HG02798 (cell line): ENCODE measurements around the gene CALHM3.

Experiments
- ATAC-seq: cut with Tn5 transposase; IDR thresholded peaks from one replicate; pipeline ENCODE4 v1.9.1; 2021; ENCODE audit warnings: mild to moderate bottlenecking; ENCODE audit not compliant: unreplicated experiment, poor library complexity

CALHM3 gene

GRCh38 chr10:103476046-103476768, 2.8 kb downstream of the CALHM3 start:
- no peak for ATAC-seq

DNA sequence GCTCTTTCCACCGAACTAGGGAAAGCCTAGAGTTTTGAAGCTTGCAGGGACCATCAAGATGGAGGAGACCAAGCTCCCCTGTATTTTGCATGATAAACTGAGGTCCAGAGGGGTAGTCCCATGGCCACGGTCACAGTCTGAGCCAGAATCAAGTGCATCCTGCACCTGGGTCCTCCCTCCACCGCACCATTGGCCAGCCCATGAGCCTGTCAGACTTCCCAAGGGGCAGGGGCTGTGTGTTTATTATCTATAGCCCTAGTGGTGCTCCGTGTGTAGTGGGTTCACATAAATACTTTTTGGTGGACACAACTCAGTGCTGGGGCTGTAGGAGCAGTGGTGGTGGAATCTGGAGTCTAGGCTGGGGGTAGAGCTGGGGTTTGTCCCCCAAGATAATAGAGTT, 3.6 kb downstream of the CALHM3 start:
- no peak for ATAC-seq

GRCh38 chr10:103474077-103474476, 5.0 kb downstream of the CALHM3 start:
- no peak for ATAC-seq

DNA sequence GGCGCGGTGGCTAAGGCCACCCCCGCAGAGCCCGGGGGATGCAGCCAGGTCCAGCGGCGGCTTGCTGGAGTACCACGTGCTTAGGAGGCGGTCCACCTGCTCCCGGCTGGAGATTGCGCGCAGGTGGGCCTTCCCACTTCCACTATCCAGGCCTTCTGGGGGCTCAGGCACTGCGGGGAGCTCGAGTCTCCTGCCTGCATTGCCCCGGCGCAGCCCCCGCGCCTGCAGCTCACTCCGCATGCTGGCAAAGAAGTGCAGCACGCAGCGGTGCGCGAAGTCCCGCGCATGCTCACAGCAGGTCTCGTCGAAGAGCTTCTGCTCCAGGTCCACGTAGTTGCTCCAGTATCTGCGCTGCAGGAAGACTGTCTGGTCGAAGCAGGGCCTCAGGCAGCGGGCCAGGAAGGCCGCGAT, 5.8 kb downstream of the CALHM3 start:
- ATAC-seq: no peak

DNA sequence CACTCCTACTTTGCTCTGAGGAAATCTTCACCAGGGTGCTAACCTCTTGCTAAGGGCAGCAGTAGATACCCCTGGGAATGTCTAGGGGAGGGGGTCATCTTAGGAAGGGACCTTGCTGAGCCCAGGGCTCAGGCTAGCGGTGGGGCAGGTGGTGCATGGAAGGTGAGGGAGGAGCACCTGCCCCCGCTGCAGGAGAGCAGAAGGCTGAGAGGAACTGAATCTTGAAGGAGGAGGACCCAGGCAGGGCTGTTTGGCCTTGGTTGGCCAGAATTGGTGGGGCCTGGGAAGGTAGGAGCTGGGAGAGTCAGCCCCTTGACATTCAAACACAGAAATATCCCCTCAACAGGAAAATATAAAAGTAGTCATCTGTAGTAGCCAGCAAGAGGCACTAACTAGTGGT, 7.0 kb downstream of the CALHM3 start:
- peak; percentile 28 for ATAC-seq

DNA sequence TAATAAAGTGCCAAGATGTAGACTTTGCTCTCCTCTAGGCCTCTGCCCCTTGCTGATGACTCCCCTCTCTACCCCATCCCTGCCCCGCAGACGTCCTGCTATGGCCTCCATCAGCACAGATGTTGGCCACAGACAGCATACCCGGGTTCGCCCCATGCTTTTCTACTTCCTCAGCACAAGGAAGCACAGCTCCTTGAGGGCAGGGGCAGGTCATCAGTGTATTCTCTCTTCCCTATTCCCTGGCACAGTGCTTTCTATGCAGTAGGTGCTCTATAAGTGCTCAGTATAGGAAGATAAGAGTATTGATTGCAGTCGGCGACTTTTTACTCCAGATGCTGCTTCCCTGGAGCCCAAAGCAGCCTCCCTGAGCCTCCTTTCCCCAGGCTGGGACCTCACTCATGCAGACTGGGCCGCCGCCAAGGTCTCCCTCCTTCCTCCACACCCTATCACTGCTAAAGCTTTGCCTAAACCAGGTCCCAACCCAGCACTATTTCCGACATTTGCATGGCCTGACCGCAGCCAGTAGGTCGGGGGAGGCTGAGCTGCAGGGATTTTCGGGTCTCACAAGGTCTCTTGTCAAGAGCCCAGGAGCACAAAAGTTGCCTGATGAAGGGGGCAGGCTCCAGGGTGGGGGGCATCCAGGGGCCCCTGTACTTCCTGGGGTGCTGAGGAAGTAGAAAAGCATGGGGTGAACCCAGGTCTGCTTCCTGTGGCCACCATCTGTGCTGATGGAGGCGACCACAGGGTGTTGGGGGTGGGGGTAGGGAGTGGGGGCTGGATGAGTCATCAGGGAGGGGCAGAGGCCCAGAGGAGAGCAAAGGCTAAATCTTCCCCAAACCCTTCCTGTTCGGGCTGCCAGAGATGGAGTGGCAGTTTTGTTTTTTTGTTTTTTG, 8.0 kb downstream of the CALHM3 start:
- peak; percentile 78 for ATAC-seq

DNA sequence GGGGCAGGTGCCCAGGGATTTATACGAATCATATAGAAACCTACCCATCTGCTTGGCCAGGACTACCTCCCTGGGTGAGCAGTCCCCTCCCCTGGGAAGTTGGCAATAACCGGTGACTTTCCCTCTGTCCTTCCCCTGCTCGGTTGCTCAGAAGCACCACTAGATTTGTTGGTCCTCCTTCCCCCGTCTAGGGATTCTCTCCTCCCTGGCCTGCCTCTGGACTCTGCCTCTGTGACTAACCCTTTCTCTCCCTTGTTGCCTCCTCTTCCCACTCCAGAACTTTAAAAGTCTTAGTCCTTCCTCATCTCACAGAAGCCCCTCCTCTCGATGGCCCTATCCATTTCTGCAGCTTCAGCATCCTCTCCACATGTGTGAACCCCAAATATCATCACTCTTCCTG, 9.8 kb downstream of the CALHM3 start:
- no peak for ATAC-seq

- peak; percentile 30 for ATAC-seq
Measured at GRCh38 chr10:103467406-103467805, 11.6 kb downstream of the CALHM3 start.

DNA sequence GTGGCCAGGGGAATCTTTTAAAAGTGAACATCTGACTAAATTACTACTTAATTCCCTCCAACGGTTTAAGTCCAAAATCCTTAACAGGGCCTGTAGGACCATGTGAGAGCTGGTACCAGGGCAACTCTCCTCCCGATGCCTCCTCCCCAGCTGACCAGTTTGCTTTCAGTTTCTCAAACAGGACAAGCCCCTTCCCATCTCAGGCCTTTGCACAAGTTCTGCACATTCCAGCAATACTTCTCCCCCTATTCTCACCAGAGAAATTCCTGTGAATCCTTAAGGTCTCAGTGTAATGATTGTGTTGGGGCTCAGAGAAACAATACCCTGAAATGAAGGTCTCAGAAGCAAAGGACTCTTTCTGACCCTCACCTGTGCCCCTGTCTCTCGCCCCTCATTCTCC, 12.3 kb downstream of the CALHM3 start:
- no peak for ATAC-seq

GRCh38 chr10:103465411-103466179, 13.4 kb downstream of the CALHM3 start:
- no peak for ATAC-seq

GRCh38 chr10:103463499-103463898, 15.5 kb downstream of the CALHM3 start:
- no peak for ATAC-seq

- ATAC-seq: no peak
Measured at GRCh38 chr10:103459615-103460014, 19.4 kb downstream of the CALHM3 start.

GRCh38 chr10:103458720-103459119, 20.3 kb downstream of the CALHM3 start, which contains the start of gene CALHM1:
Gene CALHM1 (minus strand): TSS chr10:103458900. CDS start chr10:103458751, 149 bp downstream.
- ATAC-seq: peak; percentile 83

GRCh38 chr10:103457896-103458583, 21.0 kb downstream of the CALHM3 start:
- ATAC-seq: no peak

DNA sequence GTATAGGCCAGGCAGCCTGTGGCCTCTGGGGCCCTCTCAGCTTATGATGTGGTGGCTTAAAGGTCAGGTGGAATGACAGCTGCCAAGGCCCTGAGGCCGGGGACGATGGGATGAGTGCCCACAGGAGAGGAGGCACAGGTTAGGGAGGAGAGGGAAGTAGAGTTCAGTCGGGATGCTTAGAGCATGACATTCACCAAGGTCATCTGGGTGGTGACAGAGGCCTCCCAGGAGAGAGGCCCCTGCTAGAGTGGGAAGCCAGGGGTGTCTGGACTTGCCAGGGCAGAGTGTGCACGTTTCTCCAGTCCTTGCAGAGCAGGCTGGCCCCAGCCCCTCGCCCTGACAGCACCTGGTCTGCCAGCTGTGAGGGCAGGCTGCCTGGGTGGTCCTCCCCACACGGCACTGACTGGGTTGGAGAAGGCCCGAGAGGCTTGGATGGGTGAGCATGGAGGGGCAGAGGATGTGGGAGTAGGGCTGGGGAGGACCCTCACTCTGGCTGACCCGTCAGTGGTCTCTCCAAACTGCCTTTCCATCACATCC, 21.8 kb downstream of the CALHM3 start:
- ATAC-seq: no peak

DNA sequence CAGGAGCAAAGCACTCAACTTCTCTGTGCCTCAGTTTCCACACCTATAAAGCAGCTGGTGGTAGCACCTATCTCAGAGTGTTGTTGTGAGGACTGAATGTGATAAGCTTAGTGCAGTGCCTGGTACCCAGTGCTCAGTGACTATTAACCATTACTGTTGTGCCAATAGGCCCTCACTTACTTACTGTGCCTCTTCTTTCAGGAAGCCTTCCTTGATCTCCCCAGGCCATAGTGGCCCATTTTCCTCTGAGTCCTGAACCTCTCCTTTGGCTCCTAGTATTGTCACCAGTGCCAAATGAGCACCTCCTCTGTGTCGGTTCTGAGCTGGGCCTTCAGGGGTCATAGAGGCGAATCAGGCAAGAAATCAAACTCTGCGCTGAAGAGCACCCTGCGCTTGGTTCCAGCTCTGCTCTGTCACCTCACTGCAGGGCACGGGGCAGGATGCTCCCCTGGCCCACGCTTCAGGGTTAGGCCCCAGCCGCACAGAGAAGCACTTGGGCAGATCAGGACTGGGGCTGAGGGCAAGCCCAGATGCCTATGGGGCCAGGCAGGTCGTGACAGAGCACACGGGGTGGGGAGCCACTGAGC, 22.9 kb downstream of the CALHM3 start:
- no peak for ATAC-seq

DNA sequence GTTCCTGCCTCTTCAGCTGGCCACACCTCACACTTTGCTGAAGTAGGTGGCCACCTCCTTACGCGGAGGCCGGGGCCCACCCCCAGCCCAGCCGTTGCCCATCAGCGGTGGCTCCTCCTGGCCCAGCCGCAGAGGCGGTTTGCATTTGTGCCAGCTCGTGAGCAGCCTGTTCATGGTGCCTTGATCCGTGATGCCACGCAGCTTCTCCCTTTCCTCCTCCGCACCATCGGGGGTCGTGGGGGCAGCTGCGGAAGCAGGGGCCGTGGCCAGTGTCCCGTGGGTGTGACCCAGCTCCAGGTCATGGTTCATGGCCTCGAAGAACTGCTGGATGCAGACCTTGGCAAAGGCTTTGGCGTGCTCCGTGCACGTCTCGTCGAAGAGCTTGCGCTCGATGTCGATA, 23.8 kb downstream of the CALHM3 start:
- ATAC-seq: no peak

DNA sequence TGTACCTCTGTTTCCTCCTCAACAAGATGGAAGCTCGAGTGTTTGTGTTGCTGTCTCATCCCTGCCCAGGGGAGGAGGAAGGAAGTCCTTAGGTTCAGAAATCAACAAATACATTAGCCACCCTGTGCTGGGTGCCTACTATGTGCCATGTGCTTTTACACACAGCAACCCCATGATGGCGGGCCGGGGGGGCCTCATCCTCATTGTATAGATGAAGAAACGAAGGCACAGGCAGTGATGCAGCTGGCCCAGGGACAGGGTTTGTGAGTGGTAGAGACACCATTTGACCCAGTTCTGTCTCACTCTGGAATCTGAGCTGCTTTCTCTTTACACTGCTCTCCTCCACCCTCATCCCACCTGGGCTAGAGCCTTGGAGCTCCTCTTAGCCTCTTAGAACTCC, 25.0 kb downstream of the CALHM3 start:
- ATAC-seq: no peak

DNA sequence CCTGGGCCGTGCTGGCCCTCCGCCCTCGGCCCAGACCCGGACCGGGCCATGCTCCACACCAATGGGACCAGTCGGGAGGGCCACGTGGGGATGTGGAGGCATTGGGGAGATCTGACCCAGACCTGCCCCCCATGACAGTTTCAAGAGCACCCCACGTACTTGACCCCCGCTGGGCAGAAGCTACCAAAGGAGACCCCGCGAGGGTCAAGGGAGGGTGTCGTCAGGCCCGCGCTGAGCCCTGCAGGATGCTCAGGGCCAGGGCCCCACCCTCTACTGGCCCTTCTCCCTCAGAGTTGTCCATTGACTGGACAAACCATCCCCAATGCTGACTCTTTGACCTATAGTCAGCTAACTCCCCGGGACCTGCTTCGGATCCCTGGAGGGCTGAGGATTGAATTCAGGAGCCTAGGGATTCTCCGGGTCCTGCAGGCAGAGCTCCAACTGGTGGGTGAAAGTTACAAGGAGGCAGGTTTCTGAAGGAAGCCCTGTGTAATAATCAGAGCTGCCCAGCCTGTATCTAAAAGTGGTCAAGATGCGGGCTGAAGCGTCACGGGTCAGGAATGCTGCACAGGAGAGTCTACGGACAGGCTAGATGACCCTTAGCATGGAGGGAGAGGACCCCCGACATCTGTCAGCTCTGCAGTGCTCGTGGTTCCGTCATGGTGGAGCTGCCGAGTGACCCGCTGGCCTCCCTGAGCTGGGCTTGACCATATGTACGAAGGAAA, 26.4 kb downstream of the CALHM3 start:
- no peak for ATAC-seq
